ENCODE measurements around the gene SOWAHA. TPM values are rescaled to one million over a fixed set of nuclear protein-coding genes. Genes with fewer than 3 reads are reported as not detected.

SOWAHA gene
- total RNA-seq, 4 donors from 2014 or later = 13.2 to 128 (median 97.5) TPM

- Histone ChIP-seq H3K4me3 (no peak overlapping the region), H3K27ac (peak overlapping the region in 2 of 4 donors; percentile 5 to 49), H3K9me3 (no peaks in the 10 kb centered on the region), H3K36me3 (no peaks in the 10 kb centered on the region), H3K27me3 (no peaks in the 10 kb centered on the region), H3K4me1 (peaks cover 0 to 14% (median 4%) of the 10 kb centered on the region in 4 donors)
- TF ChIP-seq CTCF (IDR thresholded peaks at IDR 0.05) = no peak
- no peak for TF ChIP-seq POLR2A (IDR thresholded peaks at IDR 0.05)
- DNase-seq = no peak
These were observed 4.2 kb upstream of the SOWAHA start for GRCh38 chr5:132808866-132809265.

GRCh38 chr5:132810605-132811004 is 2.5 kb upstream of the SOWAHA start:
- Histone ChIP-seq H3K4me3 (no peak overlapping the region), H3K9me3 (no peaks in the 10 kb centered on the region), H3K27ac (no peak overlapping the region), H3K36me3 (no peaks in the 10 kb centered on the region), H3K27me3 (no peaks in the 10 kb centered on the region), H3K4me1 (peaks cover 0 to 14% (median 6%) of the 10 kb centered on the region in 4 donors)
- no peak for DNase-seq
- no peak for TF ChIP-seq CTCF (IDR thresholded peaks at IDR 0.05)
- no peak for TF ChIP-seq POLR2A (IDR thresholded peaks at IDR 0.05)

GRCh38 chr5:132812123-132812765 is 858 bp upstream of the SOWAHA start:
- Histone ChIP-seq H3K9me3 (no peaks in the 10 kb centered on the region), H3K27me3 (no peaks in the 10 kb centered on the region), H3K36me3 (no peaks in the 10 kb centered on the region), H3K4me3 (no peak overlapping the region), H3K27ac (no peak overlapping the region), H3K4me1 (peaks cover 0 to 14% (median 6%) of the 10 kb centered on the region in 4 donors)
- no peak for TF ChIP-seq CTCF (IDR thresholded peaks at IDR 0.05)
- TF ChIP-seq POLR2A (IDR thresholded peaks at IDR 0.05) = no peak
- no peak for DNase-seq

GRCh38 chr5:132813599-132814502 is 749 bp downstream of the SOWAHA start:
- Histone ChIP-seq H3K4me1 (peaks cover 0 to 14% (median 6%) of the 10 kb centered on the region in 4 donors), H3K36me3 (no peaks in the 10 kb centered on the region), H3K4me3 (peak overlapping the region; percentile 48 to 77 (median 58)), H3K27me3 (no peaks in the 10 kb centered on the region), H3K27ac (peak overlapping the region in 3 of 4 donors; percentile 86 to 95 (median 93)), H3K9me3 (no peaks in the 10 kb centered on the region)
- TF ChIP-seq CTCF (IDR thresholded peaks at IDR 0.05) = peak in 3 of 6 experiments; percentile 23 to 29 (median 24)
- peak in 1 of 2 donors; percentile 23 for TF ChIP-seq POLR2A (IDR thresholded peaks at IDR 0.05)
- DNase-seq = peak in 2 of 3 donors; percentile 59 to 77

GRCh38 chr5:132814503-132815294 is 1.6 kb downstream of the SOWAHA start:
- Histone ChIP-seq H3K4me3 (peak overlapping the region in 3 of 4 donors; percentile 48 to 77 (median 67)), H3K36me3 (no peaks in the 10 kb centered on the region), H3K4me1 (peaks cover 0 to 20% (median 6%) of the 10 kb centered on the region in 4 donors), H3K27ac (peak overlapping the region in 3 of 4 donors; percentile 86 to 95 (median 93)), H3K9me3 (no peaks in the 10 kb centered on the region), H3K27me3 (no peaks in the 10 kb centered on the region)
- TF ChIP-seq POLR2A (IDR thresholded peaks at IDR 0.05) = no peak
- DNase-seq = no peak
